ENCODE results near the gene ZNF684. TPM values are rescaled to one million over a fixed set of nuclear protein-coding genes. Genes with fewer than 3 reads are reported as not detected.
"Not testable (repeated sequence)": the region's sequence is repeated elsewhere in the genome, so short reads cannot be mapped to it uniquely, and the experiment has no call there.

ZNF684 gene
- 4.0 TPM for polyA plus RNA-seq (2013, experiment 1 of 4)
- 4.3 TPM for polyA plus RNA-seq (2013, experiment 2 of 4)
- 4.3 TPM for polyA plus RNA-seq (2013, experiment 3 of 4)
- polyA plus RNA-seq (2013, experiment 4 of 4): 4.8 TPM

DNA sequence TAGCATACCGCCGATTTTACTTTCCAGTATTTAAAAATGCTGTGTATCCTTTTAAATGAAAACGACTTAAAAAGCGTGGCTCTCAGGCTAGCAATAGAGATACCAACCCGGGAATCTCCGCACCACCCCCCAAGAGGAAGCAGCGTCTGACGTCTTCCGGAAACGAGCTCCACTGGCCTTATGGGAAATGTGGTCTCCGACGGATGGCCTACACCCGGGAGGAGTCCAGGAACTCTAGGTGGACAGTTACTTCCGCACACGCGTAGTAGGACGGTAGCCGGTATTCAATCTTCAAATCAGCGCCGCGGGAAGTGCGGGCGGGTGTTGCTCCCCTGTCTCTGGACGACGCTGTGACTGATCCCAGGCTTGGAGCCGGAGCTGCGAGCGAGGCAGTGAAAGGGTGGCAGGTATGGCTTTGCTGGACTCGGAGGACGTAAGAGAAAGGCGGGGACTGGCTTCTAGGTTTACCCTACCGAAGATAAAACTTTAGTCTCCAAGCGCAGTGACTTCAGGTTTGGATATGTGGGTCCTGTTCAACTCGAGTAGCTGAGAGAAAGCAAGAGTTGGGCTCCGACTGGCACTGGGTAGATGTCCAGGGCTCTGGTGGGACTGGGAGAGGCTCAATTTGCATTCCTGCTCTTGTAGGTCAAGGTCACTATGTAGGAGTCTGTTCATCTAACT lies at the start of gene ZNF684:
Gene ZNF684, plus strand, starts transcription at position 257 of the 681 bp plus-strand sequence. CDS start 1,530 bp downstream, outside the sequence.
- Histone ChIP-seq H3K27me3 (ENCODE audit: control insufficient read depth, insufficient read depth, low read length, poor library complexity, severe bottlenecking) (peaks cover 3% of the 10 kb centered on the region), H3K27ac (ENCODE audit: insufficient read depth, low read depth, low read length, poor library complexity, severe bottlenecking) (no peak within 1 kb of the TSS), H3K4me3 (ENCODE audit: insufficient read depth, low read depth, low read length) (peak within 1 kb of the TSS; percentile 81), H3K4me1 (ENCODE audit: control insufficient read depth, insufficient read depth, low read length) (no peaks in the 10 kb centered on the region), H3K36me3 (ENCODE audit: control insufficient read depth, insufficient read depth, low read length) (no peaks in the 10 kb centered on the region), H3K9me3 (ENCODE audit: control insufficient read depth, low read length) (no peaks in the 10 kb centered on the region)
- 0 to 1% methylated on average over 35 of the region's 35 CpGs for WGBS, 2 experiments

DNA sequence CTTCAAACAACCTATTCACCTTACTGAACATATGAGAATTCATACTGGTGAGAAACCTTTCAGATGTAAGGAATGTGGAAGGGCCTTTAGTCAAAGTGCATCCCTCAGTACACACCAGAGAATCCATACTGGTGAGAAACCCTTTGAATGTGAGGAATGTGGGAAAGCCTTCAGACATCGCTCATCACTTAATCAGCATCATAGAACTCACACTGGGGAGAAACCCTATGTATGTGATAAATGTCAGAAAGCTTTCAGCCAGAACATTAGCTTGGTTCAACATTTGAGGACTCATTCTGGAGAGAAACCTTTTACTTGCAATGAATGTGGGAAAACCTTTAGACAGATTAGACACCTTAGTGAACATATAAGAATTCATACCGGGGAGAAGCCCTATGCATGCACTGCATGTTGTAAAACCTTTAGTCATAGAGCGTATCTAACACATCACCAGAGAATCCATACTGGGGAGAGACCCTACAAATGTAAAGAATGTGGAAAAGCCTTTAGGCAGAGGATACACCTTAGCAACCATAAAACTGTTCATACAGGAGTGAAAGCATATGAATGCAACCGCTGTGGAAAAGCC lies 36.0 kb upstream of the ZNF684 start:
- WGBS, 2 experiments: 92 to 99% methylated on average over 3 to 4 of the region's 4 CpGs
- peaks cover 16% of the 10 kb centered on the region for H3K36me3 ChIP-seq (ENCODE audit: control insufficient read depth, insufficient read depth, low read length)

GRCh38 chr1:40502651-40503050 lies 28.8 kb upstream of the ZNF684 start:
- H3K4me3 ChIP-seq (ENCODE audit: insufficient read depth, low read depth, low read length); H3K9me3 ChIP-seq (ENCODE audit: control insufficient read depth, low read length); H3K4me1 ChIP-seq (ENCODE audit: control insufficient read depth, insufficient read depth, low read length); H3K36me3 ChIP-seq (ENCODE audit: control insufficient read depth, insufficient read depth, low read length); H3K27ac ChIP-seq (ENCODE audit: insufficient read depth, low read depth, low read length, poor library complexity, severe bottlenecking); H3K27me3 ChIP-seq (ENCODE audit: control insufficient read depth, insufficient read depth, low read length, poor library complexity, severe bottlenecking): not testable (repeated sequence)
- WGBS, 2 experiments: 90 to 92% methylated on average over 4 of the region's 4 CpGs

More for the DNA sequence above, 36.0 kb upstream of the ZNF684 start:
- no peak overlapping the region for H3K4me3 ChIP-seq (ENCODE audit: insufficient read depth, low read depth, low read length)
- H3K4me1 ChIP-seq (ENCODE audit: control insufficient read depth, insufficient read depth, low read length): no peaks in the 10 kb centered on the region
- no peaks in the 10 kb centered on the region for H3K9me3 ChIP-seq (ENCODE audit: control insufficient read depth, low read length)
- H3K27ac ChIP-seq (ENCODE audit: insufficient read depth, low read depth, low read length, poor library complexity, severe bottlenecking): no peak overlapping the region
- H3K27me3 ChIP-seq (ENCODE audit: control insufficient read depth, insufficient read depth, low read length, poor library complexity, severe bottlenecking): no peaks in the 10 kb centered on the region

GRCh38 chr1:40507973-40508372 lies 23.5 kb upstream of the ZNF684 start:
- 29 to 54% methylated on average over 2 to 3 of the region's 6 CpGs for WGBS, 2 experiments
- no peak overlapping the region for H3K27ac ChIP-seq (ENCODE audit: insufficient read depth, low read depth, low read length, poor library complexity, severe bottlenecking)

GRCh38 chr1:40508375-40509341 lies 22.8 kb upstream of the ZNF684 start, which contains the start of gene EXO5:
EXO5 (plus strand) TSS chr1:40508767; CDS start chr1:40514545, 5,778 bp downstream.
- Histone ChIP-seq H3K9me3 (ENCODE audit: control insufficient read depth, low read length) (no peaks in the 10 kb centered on the region), H3K27ac (ENCODE audit: insufficient read depth, low read depth, low read length, poor library complexity, severe bottlenecking) (no peak within 1 kb of the TSS), H3K27me3 (ENCODE audit: control insufficient read depth, insufficient read depth, low read length, poor library complexity, severe bottlenecking) (peaks cover 7% of the 10 kb centered on the region), H3K4me1 (ENCODE audit: control insufficient read depth, insufficient read depth, low read length) (no peaks in the 10 kb centered on the region), H3K4me3 (ENCODE audit: insufficient read depth, low read depth, low read length) (peak within 1 kb of the TSS; percentile 65), H3K36me3 (ENCODE audit: control insufficient read depth, insufficient read depth, low read length) (no peaks in the 10 kb centered on the region)
- WGBS, 2 experiments: 2 to 3% methylated on average over 76 of the region's 76 CpGs

More at GRCh38 chr1:40507973-40508372, 23.5 kb upstream of the ZNF684 start:
- Histone ChIP-seq H3K27me3 (ENCODE audit: control insufficient read depth, insufficient read depth, low read length, poor library complexity, severe bottlenecking) (peaks cover 7% of the 10 kb centered on the region), H3K4me1 (ENCODE audit: control insufficient read depth, insufficient read depth, low read length) (no peaks in the 10 kb centered on the region), H3K9me3 (ENCODE audit: control insufficient read depth, low read length) (no peaks in the 10 kb centered on the region), H3K36me3 (ENCODE audit: control insufficient read depth, insufficient read depth, low read length) (no peaks in the 10 kb centered on the region), H3K4me3 (ENCODE audit: insufficient read depth, low read depth, low read length) (peak overlapping the region; percentile 65)

- Histone ChIP-seq H3K4me3 (ENCODE audit: insufficient read depth, low read depth, low read length) (no peak overlapping the region), H3K36me3 (ENCODE audit: control insufficient read depth, insufficient read depth, low read length) (peaks cover 11% of the 10 kb centered on the region), H3K4me1 (ENCODE audit: control insufficient read depth, insufficient read depth, low read length) (no peaks in the 10 kb centered on the region), H3K9me3 (ENCODE audit: control insufficient read depth, low read length) (no peaks in the 10 kb centered on the region), H3K27ac (ENCODE audit: insufficient read depth, low read depth, low read length, poor library complexity, severe bottlenecking) (no peak overlapping the region), H3K27me3 (ENCODE audit: control insufficient read depth, insufficient read depth, low read length, poor library complexity, severe bottlenecking) (no peaks in the 10 kb centered on the region)
- 91 to 94% methylated on average over 2 of the region's 2 CpGs for WGBS, 2 experiments
Observed at GRCh38 chr1:40519517-40519916, 11.9 kb upstream of the ZNF684 start.

DNA sequence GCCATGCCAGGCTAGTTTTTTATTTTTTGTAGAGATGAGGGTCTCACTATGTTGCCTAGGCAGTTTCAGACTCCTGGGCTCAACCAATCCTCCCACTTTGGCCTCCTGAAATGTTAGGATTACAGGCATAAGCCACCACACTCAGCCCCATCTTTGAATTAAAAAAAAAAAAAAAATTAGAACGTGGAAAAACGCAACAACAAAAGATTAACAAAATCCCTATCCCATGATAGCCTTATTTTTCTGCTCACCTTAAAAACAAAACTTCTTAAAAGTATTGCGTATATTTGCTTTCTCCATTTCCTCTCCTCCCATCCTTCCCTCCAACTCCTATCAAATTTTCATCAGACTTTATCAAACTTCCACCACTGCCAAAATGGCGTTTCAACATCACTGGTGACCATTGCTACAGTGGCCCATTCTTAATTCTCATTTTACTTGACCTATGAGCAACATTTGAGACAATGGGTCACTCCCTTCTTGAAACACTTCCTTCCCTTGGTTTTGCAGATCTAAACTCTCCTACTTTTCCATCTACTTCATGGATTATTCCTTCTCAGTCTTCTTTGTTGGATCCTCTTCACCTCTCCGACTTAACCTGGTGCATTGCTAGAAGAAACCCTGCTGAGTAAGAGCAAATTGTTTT lies 579 bp upstream of the ZNF684 start:
- Histone ChIP-seq H3K27me3 (ENCODE audit: control insufficient read depth, insufficient read depth, low read length, poor library complexity, severe bottlenecking) (peaks cover 3% of the 10 kb centered on the region), H3K4me1 (ENCODE audit: control insufficient read depth, insufficient read depth, low read length) (no peaks in the 10 kb centered on the region), H3K36me3 (ENCODE audit: control insufficient read depth, insufficient read depth, low read length) (no peaks in the 10 kb centered on the region), H3K9me3 (ENCODE audit: control insufficient read depth, low read length) (peaks cover 2% of the 10 kb centered on the region), H3K4me3 (ENCODE audit: insufficient read depth, low read depth, low read length) (peak overlapping the region; percentile 81), H3K27ac (ENCODE audit: insufficient read depth, low read depth, low read length, poor library complexity, severe bottlenecking) (no peak overlapping the region)
- 70 to 71% methylated on average over 5 of the region's 5 CpGs for WGBS, 2 experiments

GRCh38 chr1:40532062-40532389 lies 589 bp downstream of the ZNF684 start:
- no peaks in the 10 kb centered on the region for H3K36me3 ChIP-seq (ENCODE audit: control insufficient read depth, insufficient read depth, low read length)
- peaks cover 3% of the 10 kb centered on the region for H3K27me3 ChIP-seq (ENCODE audit: control insufficient read depth, insufficient read depth, low read length, poor library complexity, severe bottlenecking)
- H3K27ac ChIP-seq (ENCODE audit: insufficient read depth, low read depth, low read length, poor library complexity, severe bottlenecking): no peak overlapping the region
- peak overlapping the region; percentile 81 for H3K4me3 ChIP-seq (ENCODE audit: insufficient read depth, low read depth, low read length)
- WGBS, 2 experiments: 16 to 19% methylated on average over 3 of the region's 3 CpGs
- no peaks in the 10 kb centered on the region for H3K4me1 ChIP-seq (ENCODE audit: control insufficient read depth, insufficient read depth, low read length)
- H3K9me3 ChIP-seq (ENCODE audit: control insufficient read depth, low read length): no peaks in the 10 kb centered on the region

GRCh38 chr1:40532844-40533424 lies 1.5 kb downstream of the ZNF684 start:
- Histone ChIP-seq H3K27ac (ENCODE audit: insufficient read depth, low read depth, low read length, poor library complexity, severe bottlenecking) (no peak overlapping the region), H3K27me3 (ENCODE audit: control insufficient read depth, insufficient read depth, low read length, poor library complexity, severe bottlenecking) (peaks cover 3% of the 10 kb centered on the region), H3K4me3 (ENCODE audit: insufficient read depth, low read depth, low read length) (no peak overlapping the region), H3K4me1 (ENCODE audit: control insufficient read depth, insufficient read depth, low read length) (no peaks in the 10 kb centered on the region), H3K9me3 (ENCODE audit: control insufficient read depth, low read length) (no peaks in the 10 kb centered on the region), H3K36me3 (ENCODE audit: control insufficient read depth, insufficient read depth, low read length) (no peaks in the 10 kb centered on the region)
